GM12864 (cell line): ENCODE data around the gene ZNF808.
"Not testable (repeated sequence)": the region's sequence is repeated elsewhere in the genome, so short reads cannot be mapped to it uniquely, and the experiment has no call there.

Experiments used
- DNase-seq: peaks from one replicate; pipeline ENCODE4 v3.0.0-alpha.2; 2011; ENCODE audit warnings: low read depth
- H3K4me3 ChIP-seq: 2 replicates; pipeline ENCODE4 v1.5.1; 2011; ENCODE audit warnings: mild to moderate bottlenecking, low read depth, low read length, control low read depth
- TF ChIP-seq, protein P1 (sequence below): IDR thresholded peaks from 2 replicates; pipeline ENCODE4 v1.5.1; 2011; ENCODE audit warnings: low read depth, mild to moderate bottlenecking, moderate library complexity, low read length, control low read depth, inconsistent platforms; ENCODE audit errors: missing control alignments

The ZNF808 gene

DNA sequence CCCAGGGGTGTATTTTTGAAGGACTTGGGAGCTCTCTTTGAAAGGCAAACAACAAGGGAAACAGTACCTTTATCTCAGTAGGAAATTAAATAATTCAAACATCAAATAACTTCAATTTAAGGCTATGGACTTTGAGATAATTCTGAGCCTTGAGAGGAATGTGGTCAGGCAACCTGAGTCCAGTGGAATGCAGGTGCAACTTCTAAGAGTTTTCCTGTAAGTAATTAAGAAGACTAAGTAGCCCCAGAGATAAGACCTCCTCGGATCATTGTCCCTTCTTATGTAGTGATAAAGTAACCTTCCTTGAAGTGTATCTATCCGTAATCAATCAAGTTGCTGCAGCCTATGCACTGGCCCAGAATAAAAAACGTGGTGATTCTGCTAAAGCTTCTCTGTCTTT, 71.8 kb downstream of the ZNF808 start:
- DNase-seq = no peak
- no peak overlapping the region for H3K4me3 ChIP-seq
- TF ChIP-seq, protein P1, sequence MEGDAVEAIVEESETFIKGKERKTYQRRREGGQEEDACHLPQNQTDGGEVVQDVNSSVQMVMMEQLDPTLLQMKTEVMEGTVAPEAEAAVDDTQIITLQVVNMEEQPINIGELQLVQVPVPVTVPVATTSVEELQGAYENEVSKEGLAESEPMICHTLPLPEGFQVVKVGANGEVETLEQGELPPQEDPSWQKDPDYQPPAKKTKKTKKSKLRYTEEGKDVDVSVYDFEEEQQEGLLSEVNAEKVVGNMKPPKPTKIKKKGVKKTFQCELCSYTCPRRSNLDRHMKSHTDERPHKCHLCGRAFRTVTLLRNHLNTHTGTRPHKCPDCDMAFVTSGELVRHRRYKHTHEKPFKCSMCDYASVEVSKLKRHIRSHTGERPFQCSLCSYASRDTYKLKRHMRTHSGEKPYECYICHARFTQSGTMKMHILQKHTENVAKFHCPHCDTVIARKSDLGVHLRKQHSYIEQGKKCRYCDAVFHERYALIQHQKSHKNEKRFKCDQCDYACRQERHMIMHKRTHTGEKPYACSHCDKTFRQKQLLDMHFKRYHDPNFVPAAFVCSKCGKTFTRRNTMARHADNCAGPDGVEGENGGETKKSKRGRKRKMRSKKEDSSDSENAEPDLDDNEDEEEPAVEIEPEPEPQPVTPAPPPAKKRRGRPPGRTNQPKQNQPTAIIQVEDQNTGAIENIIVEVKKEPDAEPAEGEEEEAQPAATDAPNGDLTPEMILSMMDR = no peak

DNA sequence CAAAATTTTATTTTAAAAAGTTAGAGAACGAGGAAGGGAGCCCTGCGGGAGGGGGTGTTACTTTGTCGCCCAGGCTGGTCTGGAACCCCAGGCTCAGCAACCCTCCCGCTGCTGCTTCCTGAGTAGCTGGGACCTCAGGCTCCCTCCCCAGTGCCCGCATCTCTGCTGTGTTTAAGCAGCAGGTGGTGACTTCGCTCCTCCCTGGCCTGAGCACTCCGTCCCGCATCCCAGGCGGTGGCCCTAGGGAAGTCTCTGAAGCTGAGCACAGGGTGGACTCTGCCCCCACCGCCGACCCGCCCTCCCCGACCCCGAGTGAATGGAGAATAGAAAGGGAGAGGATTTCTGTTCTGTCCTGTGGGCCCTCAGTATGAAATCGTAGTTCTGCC, 73.2 kb downstream of the ZNF808 start:
- DNase-seq = no peak
- peak overlapping the region; percentile 69 for H3K4me3 ChIP-seq
- TF ChIP-seq, protein P1 = no peak

DNA sequence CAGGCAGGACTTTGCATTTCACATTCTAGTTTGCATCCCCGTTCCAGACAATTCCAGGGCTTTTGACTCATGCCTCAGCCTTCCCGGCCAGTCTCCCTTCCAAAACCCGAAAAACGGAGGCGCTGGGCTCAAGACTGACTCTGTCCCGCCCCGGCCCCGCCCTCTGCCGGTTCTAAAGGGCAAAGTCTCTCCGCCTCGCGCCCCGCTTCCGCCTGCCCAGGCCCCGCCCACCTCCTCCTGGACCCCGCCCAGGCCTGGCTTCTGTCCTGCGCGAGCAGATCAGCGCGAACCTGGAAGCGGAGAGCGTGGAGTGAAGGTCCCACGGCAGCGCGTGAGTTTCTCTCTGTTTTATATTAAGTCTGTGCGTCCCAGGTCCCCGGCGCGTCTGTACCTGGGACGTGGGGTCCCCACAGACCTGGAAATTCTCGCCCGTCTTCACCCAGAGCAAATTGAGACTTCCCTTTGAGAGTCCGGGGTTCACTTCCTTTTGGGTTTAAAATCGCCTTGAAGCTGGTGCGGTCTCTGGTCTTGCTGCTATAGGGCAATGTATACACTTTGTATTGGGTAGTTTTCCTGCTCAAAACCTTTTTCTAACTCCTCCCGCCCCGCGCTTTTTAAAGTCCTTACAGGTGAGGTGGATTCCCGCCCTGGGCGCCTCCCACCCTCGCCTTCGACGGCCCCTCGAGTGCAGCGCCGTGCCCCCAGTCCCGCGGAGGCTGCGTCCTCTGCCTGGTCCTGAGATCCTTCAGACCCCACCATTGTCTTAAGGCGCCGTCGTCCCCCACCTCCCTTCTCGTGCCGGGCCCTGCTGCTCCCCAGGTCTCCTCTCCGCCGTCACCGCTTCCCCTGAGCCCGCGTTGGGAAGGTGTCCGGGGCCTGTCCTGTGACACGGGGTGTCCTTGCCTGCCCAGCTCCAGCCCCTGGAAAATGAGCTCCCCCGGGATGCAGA, 73.8 kb downstream of the ZNF808 start:
- peak overlapping the region; percentile 69 for H3K4me3 ChIP-seq
- peak; percentile 53 for DNase-seq
- TF ChIP-seq, protein P1 = peak; percentile 19

DNA sequence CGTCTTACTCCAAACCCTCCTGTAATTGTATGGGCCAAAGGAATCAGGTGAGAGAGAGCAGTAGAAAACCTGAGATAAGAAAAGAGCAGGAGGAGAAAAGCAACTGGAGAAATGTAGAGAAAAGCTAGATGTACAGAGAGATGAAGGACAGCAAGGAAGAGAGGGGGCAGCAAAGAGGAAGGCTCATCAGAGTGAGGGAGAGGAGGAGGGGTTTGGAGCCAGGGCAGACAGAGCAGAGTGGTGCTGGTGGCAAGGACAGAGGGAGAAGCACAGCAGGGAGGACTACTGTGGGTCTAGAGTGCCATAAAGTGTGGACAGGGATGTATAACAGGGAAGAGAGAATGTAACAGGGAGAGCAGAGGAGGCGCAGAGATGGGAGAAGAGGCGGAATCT, 74.5 kb downstream of the ZNF808 start:
- peak overlapping the region; percentile 69 for H3K4me3 ChIP-seq
- not testable (repeated sequence) for DNase-seq

DNA sequence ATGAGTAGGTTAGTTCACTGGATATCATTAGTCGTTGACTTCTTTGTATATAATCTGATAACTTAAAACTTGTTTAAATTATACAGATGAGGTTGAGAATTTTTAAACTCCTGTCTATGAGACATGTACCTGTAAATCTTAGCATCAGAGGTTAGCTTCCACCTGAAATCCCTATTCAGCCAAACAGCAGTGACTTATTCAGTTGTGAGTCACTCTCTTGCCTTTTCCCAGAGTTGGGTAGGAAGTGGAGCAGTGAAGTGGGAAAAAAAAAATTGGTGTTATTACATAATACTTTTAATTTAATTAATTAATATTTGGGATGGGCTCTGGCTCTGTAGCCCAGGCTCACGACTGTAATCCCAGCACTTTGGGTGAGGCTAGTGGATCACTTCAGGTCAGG, 75.5 kb downstream of the ZNF808 start:
- TF ChIP-seq, protein P1 = no peak
- no peak for DNase-seq
- H3K4me3 ChIP-seq = no peak overlapping the region

DNA sequence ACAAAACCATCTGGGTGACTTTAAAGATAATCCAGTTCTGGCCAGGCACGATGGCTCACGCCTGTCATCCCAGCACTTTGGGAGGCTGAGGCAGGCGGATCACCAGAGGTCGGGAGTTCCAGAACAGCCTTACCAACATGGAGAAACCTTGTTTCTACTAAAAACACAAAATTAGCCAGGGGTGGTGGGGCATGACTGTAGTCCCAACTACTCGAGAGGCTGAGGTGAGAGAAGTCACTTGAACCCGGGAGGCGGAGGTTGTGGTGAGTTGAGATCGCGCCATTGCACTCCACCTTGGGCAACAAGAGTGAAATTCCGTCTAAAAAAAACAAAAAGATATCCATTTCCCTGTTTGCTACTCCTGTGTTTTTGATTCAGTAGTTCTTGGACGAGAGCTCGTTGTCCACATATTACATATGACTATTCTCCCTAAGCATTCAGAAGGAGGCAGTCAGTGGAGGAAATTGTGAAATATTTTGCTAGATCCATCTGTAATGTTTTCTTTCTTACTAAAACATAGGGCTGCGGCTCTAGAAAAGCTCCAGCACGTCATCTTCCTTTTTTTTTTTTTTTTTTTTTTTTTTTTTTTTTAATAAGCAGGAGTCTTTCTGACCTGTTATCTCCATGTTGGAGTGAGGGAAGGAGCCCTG, 76.2 kb downstream of the ZNF808 start:
- TF ChIP-seq, protein P1 = no peak
- DNase-seq = no peak

More for the DNA sequence above, 76.2 kb downstream of the ZNF808 start:
- no peak overlapping the region for H3K4me3 ChIP-seq
